Measurements from ENCODE around the gene ELFN2. TPM values are rescaled to one million over a fixed set of nuclear protein-coding genes. Genes with fewer than 3 reads are reported as not detected.

ELFN2 gene
- total RNA-seq, 1 donor = under 0.01 TPM

- H3K79me2 ChIP-seq (ENCODE audit: insufficient read depth, low read length) = no peaks in the 10 kb centered on the region
- no peak overlapping the region for H2AFZ ChIP-seq (ENCODE audit: low read length)
- H3K9me3 ChIP-seq (ENCODE audit: low read depth, low read length) = no peaks in the 10 kb centered on the region
- H4K20me1 ChIP-seq (ENCODE audit: insufficient read depth, low read length) = no peaks in the 10 kb centered on the region
- TF ChIP-seq CTCF (IDR thresholded peaks at IDR 0.05; ENCODE audit: extremely low read depth, low read depth, low read length) = no peak
- H3K4me3 ChIP-seq (ENCODE audit: insufficient read depth, low read length) = no peak overlapping the region
- H3K4me2 ChIP-seq (ENCODE audit: insufficient read depth, low read length) = no peak overlapping the region
- no peak overlapping the region for H3K27ac ChIP-seq (ENCODE audit: low read depth, low read length)
- peaks cover 18% of the 10 kb centered on the region for H3K4me1 ChIP-seq (ENCODE audit: insufficient read depth, low read length)
- peaks cover 28% of the 10 kb centered on the region for H3K27me3 ChIP-seq (ENCODE audit: insufficient read depth, low read length)
- DNase-seq (ENCODE audit: insufficient read length, low spot score, missing footprints) = no peak
- H3K36me3 ChIP-seq (ENCODE audit: insufficient read depth, low read length) = no peaks in the 10 kb centered on the region
Measured at GRCh38 chr22:37459206-37459605, 31.9 kb upstream of the ELFN2 start.

- Histone ChIP-seq H3K27ac (ENCODE audit: low read depth, low read length) (no peak overlapping the region), H3K79me2 (ENCODE audit: insufficient read depth, low read length) (no peaks in the 10 kb centered on the region), H3K36me3 (ENCODE audit: insufficient read depth, low read length) (no peaks in the 10 kb centered on the region), H3K4me3 (ENCODE audit: insufficient read depth, low read length) (no peak overlapping the region), H3K4me1 (ENCODE audit: insufficient read depth, low read length) (peaks cover 18% of the 10 kb centered on the region), H3K4me2 (ENCODE audit: insufficient read depth, low read length) (no peak overlapping the region), H4K20me1 (ENCODE audit: insufficient read depth, low read length) (no peaks in the 10 kb centered on the region), H2AFZ (ENCODE audit: low read length) (no peak overlapping the region), H3K9me3 (ENCODE audit: low read depth, low read length) (no peaks in the 10 kb centered on the region), H3K27me3 (ENCODE audit: insufficient read depth, low read length) (peaks cover 23% of the 10 kb centered on the region)
- TF ChIP-seq CTCF (IDR thresholded peaks at IDR 0.05; ENCODE audit: extremely low read depth, low read depth, low read length) = peak; percentile 93
- DNase-seq (ENCODE audit: insufficient read length, low spot score, missing footprints) = peak; percentile 92
Measured at GRCh38 chr22:37457093-37457893, 30.0 kb upstream of the ELFN2 start.

- no peaks in the 10 kb centered on the region for H3K79me2 ChIP-seq (ENCODE audit: insufficient read depth, low read length)
- no peak overlapping the region for H3K27ac ChIP-seq (ENCODE audit: low read depth, low read length)
- no peak for TF ChIP-seq CTCF (IDR thresholded peaks at IDR 0.05; ENCODE audit: extremely low read depth, low read depth, low read length)
- DNase-seq (ENCODE audit: insufficient read length, low spot score, missing footprints) = no peak
- H3K4me2 ChIP-seq (ENCODE audit: insufficient read depth, low read length) = no peak overlapping the region
- no peak overlapping the region for H2AFZ ChIP-seq (ENCODE audit: low read length)
- H3K27me3 ChIP-seq (ENCODE audit: insufficient read depth, low read length) = peaks cover 19% of the 10 kb centered on the region
- H3K36me3 ChIP-seq (ENCODE audit: insufficient read depth, low read length) = no peaks in the 10 kb centered on the region
- H3K9me3 ChIP-seq (ENCODE audit: low read depth, low read length) = no peaks in the 10 kb centered on the region
- H3K4me1 ChIP-seq (ENCODE audit: insufficient read depth, low read length) = peaks cover 18% of the 10 kb centered on the region
- no peaks in the 10 kb centered on the region for H4K20me1 ChIP-seq (ENCODE audit: insufficient read depth, low read length)
- H3K4me3 ChIP-seq (ENCODE audit: insufficient read depth, low read length) = no peak overlapping the region
Measured at GRCh38 chr22:37456346-37456745, 29.1 kb upstream of the ELFN2 start.

GRCh38 chr22:37455896-37456295, 28.6 kb upstream of the ELFN2 start:
- no peak for DNase-seq (ENCODE audit: insufficient read length, low spot score, missing footprints)
- peaks cover 19% of the 10 kb centered on the region for H3K27me3 ChIP-seq (ENCODE audit: insufficient read depth, low read length)
- H3K4me3 ChIP-seq (ENCODE audit: insufficient read depth, low read length) = no peak overlapping the region
- H3K4me2 ChIP-seq (ENCODE audit: insufficient read depth, low read length) = peak overlapping the region; percentile 80
- no peak for TF ChIP-seq CTCF (IDR thresholded peaks at IDR 0.05; ENCODE audit: extremely low read depth, low read depth, low read length)
- H3K36me3 ChIP-seq (ENCODE audit: insufficient read depth, low read length) = no peaks in the 10 kb centered on the region
- peaks cover 18% of the 10 kb centered on the region for H3K4me1 ChIP-seq (ENCODE audit: insufficient read depth, low read length)
- no peaks in the 10 kb centered on the region for H4K20me1 ChIP-seq (ENCODE audit: insufficient read depth, low read length)
- no peak overlapping the region for H2AFZ ChIP-seq (ENCODE audit: low read length)
- H3K27ac ChIP-seq (ENCODE audit: low read depth, low read length) = peak overlapping the region; percentile 78
- H3K79me2 ChIP-seq (ENCODE audit: insufficient read depth, low read length) = no peaks in the 10 kb centered on the region
- H3K9me3 ChIP-seq (ENCODE audit: low read depth, low read length) = no peaks in the 10 kb centered on the region
